Spleen (tissue), 7 donors: ENCODE measurements around the gene TMEM69.

ENCODE experiments used
- CTCF ChIP-seq, 11 experiments: fragments of 200-600 bp in 7 of 11; fragments of 450-650 bp in 4 of 11; sonication (generic) in 4 of 11; IDR thresholded peaks in 8 of 11; conservative IDR thresholded peaks in 3 of 11; 1 replicate in 7 of 11; 2 replicates in 4 of 11; pipeline versions ENCODE4 v1.4.0 to v1.8.0; 2016 to 2021; ENCODE audit warnings: antibody characterized with exemption in 11 of 11, inconsistent platforms in 4 of 11, mild to moderate bottlenecking in 1 of 11
- POLR2A ChIP-seq, 3 donors: fragments of 450-650 bp; IDR thresholded peaks; one replicate each; pipeline ENCODE4 v1.5.1; 2017; ENCODE audit warnings: antibody characterized with exemption in 3 of 3, mild to moderate bottlenecking in 1 of 3
- POLR2AphosphoS5 ChIP-seq, 3 donors: sonication (generic); formaldehyde crosslinking; IDR thresholded peaks; one replicate each; pipeline ENCODE4 v1.5.1; 2017; ENCODE audit warnings: antibody characterized with exemption in 3 of 3
- donor health status: DM: no; HTN: no; CAD: no; lungs with moderate emphysema.
- donor health status: DM: no; HTN: no; CAD: no.
- donor health status: DM: no; HTN: no; CAD: no.

- TF ChIP-seq CTCF (IDR thresholded peaks at IDR 0.05 in 8 of 11, conservative IDR thresholded peaks at IDR 0.05 in 3 of 11) (no peak), POLR2A (IDR thresholded peaks at IDR 0.05) (no peak), POLR2AphosphoS5 (IDR thresholded peaks at IDR 0.05) (no peak)
Measured at GRCh38 chr1:45713711-45714110, 25.7 kb downstream of the TMEM69 start.
